NCI-H2081 treated with DMSO at 0.1 percent for 48 hours (cell line): ENCODE measurements around the gene CAPZB.

Experiments used
- DNase-seq: peaks from one replicate; lab custom pipeline; 2025; lab: John Stamatoyannopoulos, UW

CAPZB gene

GRCh38 chr1:19468397-19468956, 16.9 kb downstream of the CAPZB start:
- DNase-seq = no peak

- no peak for DNase-seq
Observed at GRCh38 chr1:19467199-19468187, 17.8 kb downstream of the CAPZB start.

GRCh38 chr1:19466112-19466561, 19.2 kb downstream of the CAPZB start:
- DNase-seq = no peak

GRCh38 chr1:19465650-19466049, 19.7 kb downstream of the CAPZB start:
- no peak for DNase-seq

GRCh38 chr1:19465123-19465522, 20.2 kb downstream of the CAPZB start:
- no peak for DNase-seq

GRCh38 chr1:19464696-19465095, 20.6 kb downstream of the CAPZB start:
- no peak for DNase-seq

- DNase-seq = no peak
Observed at GRCh38 chr1:19463504-19463803, 21.9 kb downstream of the CAPZB start.

- no peak for DNase-seq
Observed at GRCh38 chr1:19462781-19463503, 22.4 kb downstream of the CAPZB start.

GRCh38 chr1:19461220-19461554, 24.2 kb downstream of the CAPZB start:
- no peak for DNase-seq

GRCh38 chr1:19460535-19461219, 24.7 kb downstream of the CAPZB start:
- DNase-seq = no peak

GRCh38 chr1:19458815-19459417, 26.4 kb downstream of the CAPZB start:
- no peak for DNase-seq

- no peak for DNase-seq
Observed at GRCh38 chr1:19457607-19458006, 27.7 kb downstream of the CAPZB start.

- no peak for DNase-seq
Observed at GRCh38 chr1:19456968-19457441, 28.3 kb downstream of the CAPZB start.

- no peak for DNase-seq
Observed at GRCh38 chr1:19455353-19455752, 30.0 kb downstream of the CAPZB start.

- DNase-seq = no peak
Observed at GRCh38 chr1:19454265-19455146, 30.8 kb downstream of the CAPZB start.

GRCh38 chr1:19453741-19454201, 31.6 kb downstream of the CAPZB start:
- no peak for DNase-seq

- DNase-seq = no peak
Observed at GRCh38 chr1:19452221-19452663, 33.1 kb downstream of the CAPZB start.

GRCh38 chr1:19450811-19451515, 34.4 kb downstream of the CAPZB start:
- DNase-seq = no peak

GRCh38 chr1:19449454-19450228, 35.7 kb downstream of the CAPZB start:
- no peak for DNase-seq
